Karpas-422 (cell line): ENCODE measurements around the gene GPR176. TPM values are rescaled to one million over a fixed set of nuclear protein-coding genes. Genes with fewer than 3 reads are reported as not detected.

Experiments
- DNase-seq: peaks from one replicate; pipeline ENCODE4 v3.0.0-alpha.2; 2015
- H2AFZ ChIP-seq: fragments of 200-600 bp; sonication (generic); 2 replicates; pipeline ENCODE4 v1.6.1; 2014; ENCODE audit warnings: antibody characterized with exemption, low read length, mixed read lengths
- H3K27ac ChIP-seq: fragments of 200-600 bp; sonication (generic); 2 replicates; pipeline ENCODE4 v1.5.1; 2014; ENCODE audit warnings: mild to moderate bottlenecking, low read length, moderate library complexity
- H3K27me3 ChIP-seq: fragments of 200-600 bp; sonication (generic); 2 replicates; pipeline ENCODE4 v1.6.1; 2014; ENCODE audit warnings: low read length, mixed read lengths
- H3K36me3 ChIP-seq: fragments of 200-600 bp; sonication (generic); 2 replicates; pipeline ENCODE4 v1.6.1; 2014; ENCODE audit warnings: low read length, mixed read lengths; ENCODE audit not compliant: insufficient read depth
- H3K4me1 ChIP-seq: fragments of 200-600 bp; sonication (generic); 2 replicates; pipeline ENCODE4 v1.6.1; 2014; ENCODE audit warnings: mild to moderate bottlenecking, low read length, mixed read lengths
- H3K4me2 ChIP-seq: fragments of 200-600 bp; sonication (generic); 2 replicates; pipeline ENCODE4 v1.6.1; 2014; ENCODE audit warnings: low read length, low read depth, mild to moderate bottlenecking; ENCODE audit not compliant: poor library complexity, severe bottlenecking
- H3K4me3 ChIP-seq: fragments of 200-600 bp; sonication (generic); 2 replicates; pipeline ENCODE4 v1.5.1; 2014; ENCODE audit warnings: mild to moderate bottlenecking, antibody characterized with exemption, low read length, mixed read lengths
- H3K79me2 ChIP-seq: fragments of 200-600 bp; sonication (generic); 2 replicates; pipeline ENCODE4 v1.6.1; 2014; ENCODE audit warnings: mild to moderate bottlenecking, low read length, mixed read lengths
- H3K9ac ChIP-seq: fragments of 200-600 bp; sonication (generic); 2 replicates; pipeline ENCODE4 v1.6.0; 2014; ENCODE audit warnings: low read length
- H3K9me2 ChIP-seq: fragments of 200-600 bp; sonication (generic), shearing (Covaris generic); replicated peaks from 2 replicates; pipeline ENCODE4 v1.6.0; 2014; ENCODE audit warnings: mild to moderate bottlenecking, low read length, moderate library complexity; ENCODE audit not compliant: insufficient read depth
- H3K9me3 ChIP-seq: fragments of 300-700, 200-600 bp; sonication (generic); 2 replicates; pipeline ENCODE4 v1.6.1; 2014; ENCODE audit warnings: low read length, mixed read lengths
- H4K20me1 ChIP-seq: fragments of 200-600 bp; sonication (generic); 2 replicates; pipeline ENCODE4 v1.6.1; 2014; ENCODE audit warnings: mild to moderate bottlenecking, antibody characterized with exemption, low read length, low read depth; ENCODE audit not compliant: insufficient read depth
- total RNA-seq: library from RNA; depleted of rRNA; stranded (reverse); fragments of >200 nt; shearing (Covaris generic); gene quantifications from 2 replicates; pipeline ENCODE4 v1.2.3, GENCODE V29; 2014; ENCODE audit warnings: low replicate concordance

Gene GPR176
- total RNA-seq, 1 experiment from 2014 or later: not detected

DNA sequence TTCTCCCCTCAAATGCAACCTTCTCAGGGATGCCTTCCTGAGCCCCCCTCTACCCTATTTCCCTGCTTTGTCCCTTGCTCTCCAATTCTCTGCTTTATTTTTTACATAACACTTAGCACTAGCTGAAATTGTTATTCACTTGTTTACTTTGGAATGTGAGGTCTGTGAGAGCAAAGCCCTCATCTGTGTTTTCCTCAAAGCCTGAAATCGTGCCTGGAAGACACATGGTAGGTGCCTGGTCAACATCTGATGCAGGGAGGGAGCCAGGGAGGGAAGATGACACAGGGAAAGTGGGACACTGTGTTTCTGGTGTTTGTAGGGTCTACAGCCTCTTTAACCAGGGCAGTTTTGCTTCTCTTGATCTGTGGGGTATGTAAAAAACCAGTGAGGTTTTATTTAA, 37.4 kb upstream of the GPR176 start:
- no peak overlapping the region for H3K27ac ChIP-seq
- no peak for DNase-seq

DNA sequence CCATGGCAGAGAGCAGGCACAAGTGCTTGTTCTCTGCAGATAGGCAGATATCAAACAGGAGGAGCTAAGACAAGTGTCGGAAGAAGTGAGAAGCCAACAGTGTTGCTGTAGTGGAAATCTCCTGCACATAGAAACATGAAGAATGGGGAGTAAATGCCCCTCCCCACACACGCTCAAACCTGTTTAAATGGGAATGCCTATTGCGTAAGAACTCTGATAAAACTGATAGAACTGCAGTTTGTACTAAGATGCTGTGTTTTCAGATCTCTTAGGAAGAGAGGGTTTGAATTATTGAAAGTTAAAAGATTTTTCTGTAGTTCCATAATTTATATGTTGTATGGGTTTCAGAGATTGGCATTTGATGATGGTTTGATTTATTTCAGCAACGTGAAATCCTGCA, 33.5 kb upstream of the GPR176 start:
- Histone ChIP-seq H3K9me3 (no peaks in the 10 kb centered on the region), H3K36me3 (no peaks in the 10 kb centered on the region), H3K4me1 (no peaks in the 10 kb centered on the region), H3K79me2 (no peaks in the 10 kb centered on the region), H3K4me3 (no peak overlapping the region), H3K27ac (no peak overlapping the region), H3K9ac (no peak overlapping the region), H3K27me3 (no peaks in the 10 kb centered on the region), H4K20me1 (no peaks in the 10 kb centered on the region), H3K9me2 (no peaks in the 10 kb centered on the region), H2AFZ (no peak overlapping the region), H3K4me2 (no peak overlapping the region)
- DNase-seq: no peak

More for the DNA sequence above, 37.4 kb upstream of the GPR176 start:
- H3K9me2 ChIP-seq: no peaks in the 10 kb centered on the region
- no peak overlapping the region for H3K4me3 ChIP-seq
- no peaks in the 10 kb centered on the region for H3K36me3 ChIP-seq
- H3K4me1 ChIP-seq: no peaks in the 10 kb centered on the region
- H3K9me3 ChIP-seq: no peaks in the 10 kb centered on the region
- H3K9ac ChIP-seq: no peak overlapping the region
- H3K4me2 ChIP-seq: no peak overlapping the region
- H2AFZ ChIP-seq: no peak overlapping the region
- H4K20me1 ChIP-seq: no peaks in the 10 kb centered on the region
- no peaks in the 10 kb centered on the region for H3K79me2 ChIP-seq
- no peaks in the 10 kb centered on the region for H3K27me3 ChIP-seq

DNA sequence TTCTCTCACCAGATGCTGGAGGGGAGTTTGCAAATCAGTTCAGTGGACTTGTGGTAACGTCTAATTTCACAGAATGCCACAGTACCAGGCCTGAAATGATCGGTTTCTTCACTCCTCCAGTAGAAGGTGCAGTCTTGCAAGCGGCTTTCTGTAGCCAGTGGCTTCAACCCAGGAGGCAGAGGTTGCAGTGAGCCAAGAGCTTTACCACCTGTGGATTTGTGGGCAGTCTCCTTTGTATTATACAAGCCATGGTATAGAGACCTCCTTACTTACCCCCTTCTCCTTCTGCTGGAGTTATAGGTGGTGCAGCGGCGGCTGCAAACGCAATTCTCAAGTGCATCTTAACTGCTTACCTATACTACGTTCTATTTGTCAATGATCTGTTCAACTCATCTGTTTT, 31.5 kb upstream of the GPR176 start:
- Histone ChIP-seq H3K4me2 (no peak overlapping the region), H3K27ac (no peak overlapping the region), H3K9me2 (no peaks in the 10 kb centered on the region), H3K4me3 (no peak overlapping the region), H3K9me3 (no peaks in the 10 kb centered on the region), H3K79me2 (no peaks in the 10 kb centered on the region), H3K9ac (no peak overlapping the region), H2AFZ (no peak overlapping the region), H3K27me3 (no peaks in the 10 kb centered on the region), H3K4me1 (no peaks in the 10 kb centered on the region), H3K36me3 (no peaks in the 10 kb centered on the region), H4K20me1 (no peaks in the 10 kb centered on the region)
- DNase-seq: no peak

DNA sequence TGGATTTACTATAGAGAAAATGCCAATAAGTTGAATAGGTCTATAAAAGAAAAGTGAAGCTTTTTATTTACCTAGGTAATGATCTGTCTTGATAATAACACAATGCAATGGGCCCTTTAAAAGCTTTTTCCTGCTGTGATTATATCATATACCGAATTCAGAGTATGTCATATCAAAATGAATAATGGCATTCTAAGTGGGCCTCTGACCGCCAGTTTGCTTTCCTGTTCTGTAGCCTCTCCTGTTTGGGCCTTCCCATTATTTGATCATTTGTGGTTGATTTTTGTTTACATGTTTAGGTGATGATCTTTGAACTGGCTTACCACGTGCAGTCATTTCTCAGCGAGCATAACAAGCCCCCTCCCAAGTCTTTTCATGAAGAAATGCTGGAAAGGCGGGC, 28.8 kb upstream of the GPR176 start:
- H3K79me2 ChIP-seq: no peaks in the 10 kb centered on the region
- H3K27ac ChIP-seq: no peak overlapping the region
- no peaks in the 10 kb centered on the region for H4K20me1 ChIP-seq
- H3K4me1 ChIP-seq: 0 out of 2 replicates have a peak, but pooled peaks cover 3% of the 10 kb centered on the region
- no peaks in the 10 kb centered on the region for H3K9me3 ChIP-seq
- no peaks in the 10 kb centered on the region for H3K27me3 ChIP-seq
- no peak overlapping the region for H3K9ac ChIP-seq
- H3K9me2 ChIP-seq: no peaks in the 10 kb centered on the region
- no peak overlapping the region for H2AFZ ChIP-seq
- no peak for DNase-seq
- H3K4me2 ChIP-seq: no peak overlapping the region
- H3K36me3 ChIP-seq: 0 out of 2 replicates have a peak, but pooled peaks cover 3% of the 10 kb centered on the region
- H3K4me3 ChIP-seq: no peak overlapping the region

DNA sequence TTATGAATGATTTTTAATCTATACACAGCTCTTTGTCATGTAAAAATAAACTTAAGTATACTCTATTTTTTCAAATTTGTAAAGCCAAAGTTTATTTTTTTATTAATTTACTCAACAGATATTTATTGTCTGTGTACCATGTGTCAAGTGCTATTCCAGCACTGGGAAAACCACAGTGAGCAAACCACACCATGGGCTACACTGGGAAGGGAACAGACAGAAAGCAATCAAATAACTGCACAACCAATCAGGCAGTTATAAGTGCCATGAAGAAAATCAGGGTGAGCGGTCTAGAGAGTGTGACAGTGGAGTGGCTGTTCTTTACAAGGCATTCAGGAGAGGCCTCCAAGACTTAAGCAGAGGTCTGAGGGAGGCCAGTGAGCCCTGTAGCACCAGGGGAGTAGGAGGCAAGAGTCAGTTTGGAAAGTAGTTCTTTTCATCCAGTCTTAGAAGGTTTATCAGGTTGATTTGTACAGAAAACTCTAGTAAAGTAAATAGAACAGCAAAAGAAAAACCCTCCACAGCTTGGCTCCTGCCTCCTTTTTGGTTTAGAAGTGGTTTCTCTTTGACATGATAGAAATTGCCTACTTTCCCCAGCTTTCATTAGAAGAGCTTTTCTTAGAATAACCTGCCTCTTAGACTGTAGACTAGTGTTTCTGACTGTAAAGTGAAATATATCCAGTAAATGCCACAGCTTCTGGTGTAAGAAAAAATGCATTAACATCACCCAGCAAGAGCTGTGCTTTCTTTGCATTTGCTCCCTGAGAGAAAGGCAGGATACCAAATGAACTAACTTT, 27.5 kb upstream of the GPR176 start:
- H3K4me1 ChIP-seq: 0 out of 2 replicates have a peak, but pooled peaks cover 3% of the 10 kb centered on the region
- DNase-seq: no peak
- H2AFZ ChIP-seq: no peak overlapping the region
- H4K20me1 ChIP-seq: no peaks in the 10 kb centered on the region
- no peaks in the 10 kb centered on the region for H3K79me2 ChIP-seq
- H3K4me3 ChIP-seq: no peak overlapping the region
- no peaks in the 10 kb centered on the region for H3K27me3 ChIP-seq
- H3K9me2 ChIP-seq: no peaks in the 10 kb centered on the region
- no peaks in the 10 kb centered on the region for H3K9me3 ChIP-seq
- 0 out of 2 replicates have a peak, but pooled peaks cover 3% of the 10 kb centered on the region for H3K36me3 ChIP-seq
- no peak overlapping the region for H3K4me2 ChIP-seq
- H3K27ac ChIP-seq: no peak overlapping the region
- H3K9ac ChIP-seq: no peak overlapping the region

DNA sequence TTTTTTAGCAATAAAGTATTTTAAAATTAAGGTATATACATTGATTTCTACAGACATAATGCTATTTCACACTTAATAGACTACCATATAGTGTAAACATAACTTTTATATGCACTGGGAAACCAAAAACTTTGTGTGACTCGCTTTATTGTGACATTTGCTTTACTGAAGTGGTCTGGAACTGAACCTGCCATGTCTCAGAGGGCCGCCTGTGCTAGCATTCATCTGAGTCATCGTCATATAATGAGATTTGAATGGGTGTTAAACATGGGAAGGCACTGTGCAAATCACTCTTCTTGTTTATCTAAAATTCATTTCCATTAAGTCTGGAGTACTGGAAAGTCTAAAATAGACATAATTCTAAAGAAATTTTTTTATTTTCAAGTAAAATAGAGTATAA, 26.8 kb upstream of the GPR176 start:
- Histone ChIP-seq H3K4me2 (no peak overlapping the region), H3K27me3 (no peaks in the 10 kb centered on the region), H3K9me3 (no peaks in the 10 kb centered on the region), H3K9me2 (no peaks in the 10 kb centered on the region), H4K20me1 (no peaks in the 10 kb centered on the region), H3K79me2 (no peaks in the 10 kb centered on the region), H2AFZ (no peak overlapping the region), H3K36me3 (0 out of 2 replicates have a peak, but pooled peaks cover 3% of the 10 kb centered on the region), H3K27ac (no peak overlapping the region), H3K4me3 (no peak overlapping the region), H3K9ac (no peak overlapping the region), H3K4me1 (0 out of 2 replicates have a peak, but pooled peaks cover 3% of the 10 kb centered on the region)
- DNase-seq: no peak

DNA sequence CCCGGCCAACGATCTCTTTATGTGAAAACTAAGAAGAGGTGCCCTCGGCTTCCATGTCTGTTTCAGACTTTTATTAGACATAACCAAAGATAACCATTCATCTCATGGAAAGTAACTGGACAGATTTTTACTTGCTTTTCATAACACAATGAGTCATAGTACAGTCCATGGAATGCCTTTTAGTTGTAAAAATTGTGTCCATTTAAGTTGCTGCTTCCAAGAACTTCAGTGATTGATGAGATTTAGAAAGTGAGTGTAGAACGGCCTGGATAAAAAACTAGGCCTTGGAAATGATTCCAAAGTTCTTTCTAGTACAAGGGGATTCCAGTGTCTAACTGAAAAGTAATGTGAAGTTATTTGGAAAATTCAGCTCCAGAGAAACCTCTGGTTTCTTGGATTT, 24.7 kb upstream of the GPR176 start:
- H3K4me1 ChIP-seq: 0 out of 2 replicates have a peak, but pooled peaks cover 3% of the 10 kb centered on the region
- no peaks in the 10 kb centered on the region for H3K9me2 ChIP-seq
- H3K4me2 ChIP-seq: no peak overlapping the region
- H3K4me3 ChIP-seq: no peak overlapping the region
- H4K20me1 ChIP-seq: no peaks in the 10 kb centered on the region
- no peak overlapping the region for H3K27ac ChIP-seq
- H2AFZ ChIP-seq: no peak overlapping the region
- no peak overlapping the region for H3K9ac ChIP-seq
- peaks cover 4% of the 10 kb centered on the region; the same call in 1 of the 2 replicates for H3K79me2 ChIP-seq
- H3K27me3 ChIP-seq: no peaks in the 10 kb centered on the region
- no peaks in the 10 kb centered on the region for H3K9me3 ChIP-seq
- no peak for DNase-seq
- H3K36me3 ChIP-seq: peaks cover 6% of the 10 kb centered on the region; the same call in 1 of the 2 replicates

DNA sequence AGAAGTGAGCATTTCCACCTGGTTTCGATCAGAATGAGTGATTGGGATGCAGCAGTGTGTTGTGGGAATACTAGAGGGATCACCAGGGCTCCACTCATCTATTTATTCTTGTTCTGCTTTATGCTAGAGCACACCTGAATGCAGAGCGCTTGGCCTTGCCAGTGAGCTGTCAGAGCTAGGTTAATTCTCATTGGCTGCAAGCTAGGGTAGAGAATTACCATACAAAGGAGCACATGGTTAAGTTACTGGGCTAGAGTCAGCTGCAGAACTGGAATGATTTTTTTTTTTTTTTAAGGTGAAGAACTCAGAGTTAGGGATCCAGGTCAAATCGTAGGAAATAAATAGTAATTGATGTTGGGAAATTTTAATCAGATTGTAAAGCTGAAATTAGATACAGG, 22.7 kb upstream of the GPR176 start:
- DNase-seq: no peak
- H3K4me2 ChIP-seq: no peak overlapping the region
- H3K9me3 ChIP-seq: no peaks in the 10 kb centered on the region
- H3K27me3 ChIP-seq: no peaks in the 10 kb centered on the region
- no peak overlapping the region for H3K27ac ChIP-seq
- H3K9me2 ChIP-seq: no peaks in the 10 kb centered on the region
- no peaks in the 10 kb centered on the region for H4K20me1 ChIP-seq
- peaks cover 6% of the 10 kb centered on the region; the same call in 1 of the 2 replicates for H3K36me3 ChIP-seq
- peaks cover 8% of the 10 kb centered on the region for H3K4me1 ChIP-seq
- H3K4me3 ChIP-seq: no peak overlapping the region
- no peak overlapping the region for H2AFZ ChIP-seq
- peaks cover 19% of the 10 kb centered on the region for H3K79me2 ChIP-seq
- H3K9ac ChIP-seq: no peak overlapping the region
